ENCODE data around the gene TOMM20.
"Not testable (repeated sequence)": the region's sequence is repeated elsewhere in the genome, so short reads cannot be mapped to it uniquely, and the experiment has no call there.

The TOMM20 gene

DNA sequence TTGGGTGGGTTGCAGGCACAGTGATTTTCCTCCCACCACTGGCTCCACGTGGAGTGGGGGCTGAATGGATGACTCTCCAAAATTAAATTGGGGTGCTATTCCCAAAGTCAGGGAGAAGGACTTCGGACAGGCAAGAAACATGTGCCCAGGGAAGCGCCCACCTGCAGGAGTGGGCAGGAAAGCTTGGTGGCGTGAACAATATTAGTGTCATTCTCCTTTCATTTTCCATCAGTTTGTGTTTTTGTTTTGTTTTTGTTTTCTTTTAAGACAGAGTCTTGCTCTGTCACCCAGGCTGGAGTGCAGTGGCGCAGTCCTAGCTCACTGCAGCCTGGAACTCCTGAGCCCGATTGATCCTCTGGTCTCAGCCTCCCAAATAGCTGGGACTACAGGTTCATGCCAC lies 30.1 kb downstream of the TOMM20 start:
- TF ChIP-seq, protein P1, sequence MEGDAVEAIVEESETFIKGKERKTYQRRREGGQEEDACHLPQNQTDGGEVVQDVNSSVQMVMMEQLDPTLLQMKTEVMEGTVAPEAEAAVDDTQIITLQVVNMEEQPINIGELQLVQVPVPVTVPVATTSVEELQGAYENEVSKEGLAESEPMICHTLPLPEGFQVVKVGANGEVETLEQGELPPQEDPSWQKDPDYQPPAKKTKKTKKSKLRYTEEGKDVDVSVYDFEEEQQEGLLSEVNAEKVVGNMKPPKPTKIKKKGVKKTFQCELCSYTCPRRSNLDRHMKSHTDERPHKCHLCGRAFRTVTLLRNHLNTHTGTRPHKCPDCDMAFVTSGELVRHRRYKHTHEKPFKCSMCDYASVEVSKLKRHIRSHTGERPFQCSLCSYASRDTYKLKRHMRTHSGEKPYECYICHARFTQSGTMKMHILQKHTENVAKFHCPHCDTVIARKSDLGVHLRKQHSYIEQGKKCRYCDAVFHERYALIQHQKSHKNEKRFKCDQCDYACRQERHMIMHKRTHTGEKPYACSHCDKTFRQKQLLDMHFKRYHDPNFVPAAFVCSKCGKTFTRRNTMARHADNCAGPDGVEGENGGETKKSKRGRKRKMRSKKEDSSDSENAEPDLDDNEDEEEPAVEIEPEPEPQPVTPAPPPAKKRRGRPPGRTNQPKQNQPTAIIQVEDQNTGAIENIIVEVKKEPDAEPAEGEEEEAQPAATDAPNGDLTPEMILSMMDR (IDR thresholded peaks at IDR 0.05; ENCODE audit: insufficient read depth, low read depth, low read length, missing control alignments) = no peak
- DNase-seq (ENCODE audit: low read depth) = no peak
- no peak overlapping the region for H3K4me3 ChIP-seq (ENCODE audit: low read length)

DNA sequence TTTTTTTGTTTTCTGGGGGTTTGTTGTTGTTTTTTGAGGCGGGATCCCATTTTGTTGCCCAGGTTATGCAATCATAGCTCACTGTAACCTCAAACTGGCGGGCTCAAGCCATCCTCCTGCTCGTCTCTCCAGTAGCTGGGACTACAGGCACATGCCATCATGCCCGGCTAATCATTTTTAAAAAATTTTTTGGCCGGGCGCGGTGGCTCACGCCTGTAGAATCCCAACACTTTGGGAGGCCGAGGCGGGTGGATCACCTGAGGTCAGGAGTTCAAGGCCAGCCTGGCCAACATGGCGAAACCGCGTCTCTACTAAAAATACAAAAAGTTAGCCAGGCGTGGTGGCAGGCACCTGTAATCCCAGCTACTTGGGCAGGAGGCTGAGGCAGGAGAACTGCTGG lies 31.1 kb downstream of the TOMM20 start:
- DNase-seq (ENCODE audit: low read depth); H3K4me3 ChIP-seq (ENCODE audit: low read length): not testable (repeated sequence)

DNA sequence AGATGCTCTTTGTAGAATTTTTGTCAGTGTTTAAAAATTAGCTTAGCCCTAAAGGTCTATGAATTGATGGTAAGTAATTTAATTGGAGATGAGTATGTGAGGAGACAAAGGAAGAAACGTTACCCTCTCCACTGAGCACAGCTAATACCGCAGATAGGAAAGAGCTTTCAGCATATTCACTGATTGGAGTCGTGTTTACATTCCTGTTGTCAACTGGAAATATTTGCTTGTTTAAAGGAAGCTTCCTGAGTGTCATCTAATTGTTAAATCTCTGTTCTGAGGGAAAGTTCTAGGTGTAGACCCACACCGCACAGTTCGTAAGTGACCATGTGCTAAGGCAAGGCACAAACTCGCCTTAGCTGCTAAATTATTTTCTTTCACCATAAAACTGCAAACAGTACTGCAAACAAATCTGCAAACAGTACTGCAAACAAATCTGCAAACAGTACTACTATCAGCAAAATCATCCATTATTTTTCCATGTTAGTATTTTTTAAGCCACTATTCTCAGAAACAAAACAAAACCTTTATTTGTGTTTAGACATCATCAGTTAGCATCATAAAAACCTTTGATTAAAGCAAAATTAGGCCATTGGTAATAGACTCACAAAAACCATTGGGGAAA lies 32.6 kb downstream of the TOMM20 start:
- H3K4me3 ChIP-seq (ENCODE audit: low read length) = no peak overlapping the region
- TF ChIP-seq, protein P1 (IDR thresholded peaks at IDR 0.05; ENCODE audit: insufficient read depth, low read depth, low read length, missing control alignments) = no peak
- no peak for DNase-seq (ENCODE audit: low read depth)

DNA sequence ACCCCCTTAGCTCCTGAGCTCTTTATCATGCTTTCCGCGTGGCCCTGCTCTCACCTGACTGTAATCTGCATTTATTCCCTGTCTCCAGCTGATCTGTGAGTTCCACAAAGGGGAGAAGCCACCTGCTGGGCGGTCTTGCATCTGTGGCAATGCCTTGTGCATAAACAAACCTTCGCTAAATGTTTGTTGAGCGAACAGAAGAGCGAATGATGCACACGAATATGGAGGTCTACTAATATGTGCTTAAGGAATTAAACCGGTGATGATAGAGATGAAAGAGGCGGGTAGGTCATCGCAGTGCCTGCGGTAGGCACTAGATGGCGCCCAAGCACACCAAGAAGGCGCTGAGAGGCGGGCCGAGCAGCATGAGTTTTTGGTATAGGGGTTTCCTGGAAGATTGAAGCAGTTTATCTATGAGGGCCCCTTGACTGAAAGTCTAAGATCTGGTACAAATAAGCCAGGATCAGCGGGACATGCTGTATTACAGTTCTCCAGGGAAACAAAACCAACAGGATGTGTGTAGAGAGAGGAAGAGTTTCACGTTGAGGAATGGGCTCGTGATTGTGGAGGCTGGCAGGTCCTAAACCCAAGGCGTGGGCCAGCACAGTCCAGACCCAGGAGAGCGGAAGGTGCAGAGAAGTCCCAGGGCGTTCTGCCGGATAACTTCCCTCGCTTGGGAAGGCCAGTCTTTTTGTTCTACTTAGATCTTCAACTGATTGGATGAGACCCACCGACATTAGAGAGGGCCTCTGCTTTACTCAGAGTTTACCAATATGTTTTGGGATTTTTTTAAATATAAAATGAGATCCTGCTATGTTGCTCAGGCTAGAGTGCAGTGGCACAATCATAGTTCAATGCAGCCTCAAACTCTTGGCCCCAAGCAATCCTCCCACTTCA lies 34.7 kb downstream of the TOMM20 start:
- H3K4me3 ChIP-seq (ENCODE audit: low read length) = no peak overlapping the region
- TF ChIP-seq, protein P1 (IDR thresholded peaks at IDR 0.05; ENCODE audit: insufficient read depth, low read depth, low read length, missing control alignments) = peak; percentile 94
- DNase-seq (ENCODE audit: low read depth) = peak; percentile 72

DNA sequence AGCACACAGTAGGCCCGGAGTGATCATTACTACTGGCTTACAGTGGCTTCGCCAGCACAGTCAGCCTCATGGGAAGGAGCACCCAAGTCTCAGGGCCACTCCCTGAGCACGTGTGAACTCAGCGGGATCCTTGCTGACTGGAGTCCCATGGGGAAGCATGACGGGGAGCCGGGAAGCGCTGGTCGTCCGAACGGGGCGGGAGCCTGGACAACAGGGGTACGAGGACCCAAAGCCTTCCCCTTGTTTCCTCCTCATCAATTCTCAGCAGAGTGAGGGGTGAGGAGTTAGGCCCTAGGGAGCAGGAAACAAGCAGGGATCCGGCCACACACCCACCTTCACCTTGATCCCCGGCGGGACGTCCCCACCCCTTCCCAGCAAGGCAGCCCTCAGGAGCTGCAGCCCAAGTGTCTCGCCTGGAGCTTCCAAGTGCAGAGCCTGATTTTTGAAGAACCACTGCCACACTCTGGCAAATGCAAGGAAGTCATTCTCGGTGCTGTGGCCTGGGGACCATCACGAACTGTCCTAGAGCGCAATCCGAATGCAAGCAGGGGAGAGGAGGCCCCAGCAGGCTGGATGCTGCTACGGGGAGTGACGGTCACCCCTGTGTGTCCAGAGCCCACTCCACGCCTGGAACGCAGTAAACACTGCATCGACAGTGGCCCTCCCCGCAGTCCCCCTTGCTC lies 35.5 kb downstream of the TOMM20 start:
- DNase-seq (ENCODE audit: low read depth) = peak; percentile 63
- no peak overlapping the region for H3K4me3 ChIP-seq (ENCODE audit: low read length)
- TF ChIP-seq, protein P1 (IDR thresholded peaks at IDR 0.05; ENCODE audit: insufficient read depth, low read depth, low read length, missing control alignments) = peak; percentile 44

DNA sequence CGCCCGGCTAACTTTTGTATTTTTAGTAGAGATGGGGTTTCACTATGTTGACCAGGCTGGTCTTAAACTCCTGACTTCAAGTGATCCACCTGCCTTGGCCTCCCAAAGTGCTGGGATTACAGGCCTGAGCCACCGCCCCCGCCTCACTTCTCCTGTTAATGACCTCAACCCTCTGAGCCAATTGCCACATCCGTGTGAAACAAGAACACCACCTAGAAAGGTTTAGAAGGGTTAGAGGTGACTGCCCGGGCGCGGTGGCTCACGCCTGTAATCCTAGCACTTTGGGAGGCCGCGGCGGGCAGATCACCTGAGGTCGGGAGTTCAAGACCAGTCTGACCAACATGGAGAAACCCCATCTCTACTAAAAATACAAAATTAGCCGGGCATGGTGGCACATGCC lies 36.2 kb downstream of the TOMM20 start:
- H3K4me3 ChIP-seq (ENCODE audit: low read length); DNase-seq (ENCODE audit: low read depth): not testable (repeated sequence)

DNA sequence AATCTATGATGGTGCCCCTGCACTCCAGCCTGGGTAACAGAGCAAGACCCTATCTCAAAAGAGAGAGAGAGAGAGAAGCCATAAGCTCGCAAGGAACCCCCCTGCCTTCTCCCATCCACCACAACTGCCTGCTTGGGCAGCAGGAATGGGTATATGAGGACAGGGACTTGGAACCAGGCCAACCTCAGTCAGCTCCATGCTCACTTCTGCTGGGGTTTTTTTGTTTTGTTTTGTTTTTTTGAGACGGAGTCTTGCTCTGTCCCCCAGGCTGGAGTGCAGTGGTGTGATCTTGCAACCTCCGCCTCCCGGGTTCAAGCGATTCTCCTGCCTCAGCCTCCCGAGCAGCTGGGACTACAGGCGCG lies 36.6 kb downstream of the TOMM20 start:
- not testable (repeated sequence) for DNase-seq (ENCODE audit: low read depth); H3K4me3 ChIP-seq (ENCODE audit: low read length)

DNA sequence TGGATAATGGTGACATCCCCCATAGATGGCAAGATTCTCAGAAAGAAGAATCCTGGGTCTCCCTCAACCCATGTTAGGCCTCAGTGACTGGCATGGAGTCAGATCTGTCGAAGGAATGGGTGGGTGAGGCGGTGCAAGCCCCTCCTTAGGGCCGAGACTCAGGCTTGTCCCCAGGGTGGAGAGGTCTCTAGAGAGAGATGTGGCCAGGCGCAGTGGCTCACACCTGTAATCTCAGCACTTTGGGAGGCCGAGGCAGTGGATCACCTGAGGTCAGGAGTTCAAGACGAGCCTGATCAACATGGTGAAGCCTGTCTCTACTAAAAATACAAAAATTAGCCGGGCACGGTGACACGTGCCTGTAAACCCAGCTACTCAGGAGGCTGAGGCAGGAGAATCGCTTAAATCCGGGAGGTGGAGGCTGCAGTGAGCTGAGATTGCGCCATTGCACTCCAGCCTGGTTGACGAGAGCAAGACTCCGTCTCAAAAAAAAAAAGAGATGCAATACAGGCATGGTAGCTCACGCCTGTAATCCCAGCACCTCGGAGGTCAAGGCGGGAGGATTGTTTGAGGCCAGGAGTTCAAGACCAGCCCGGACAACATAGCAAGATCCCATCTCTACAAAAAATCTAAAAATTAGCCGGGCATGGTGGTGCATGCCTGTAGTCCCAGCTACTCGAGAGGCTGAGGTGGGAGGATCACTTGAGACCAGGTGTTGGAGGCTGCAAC lies 37.2 kb downstream of the TOMM20 start:
- not testable (repeated sequence) for H3K4me3 ChIP-seq (ENCODE audit: low read length); DNase-seq (ENCODE audit: low read depth)
